GM21390 (cell line): ENCODE results near the gene CLPTM1L.
"Not testable (repeated sequence)": the region's sequence is repeated elsewhere in the genome, so short reads cannot be mapped to it uniquely, and the experiment has no call there.

ENCODE experiments used
- ATAC-seq: cut with Tn5 transposase; IDR thresholded peaks from one replicate; pipeline ENCODE4 v1.9.1; 2021; ENCODE audit not compliant: unreplicated experiment

Gene CLPTM1L

DNA sequence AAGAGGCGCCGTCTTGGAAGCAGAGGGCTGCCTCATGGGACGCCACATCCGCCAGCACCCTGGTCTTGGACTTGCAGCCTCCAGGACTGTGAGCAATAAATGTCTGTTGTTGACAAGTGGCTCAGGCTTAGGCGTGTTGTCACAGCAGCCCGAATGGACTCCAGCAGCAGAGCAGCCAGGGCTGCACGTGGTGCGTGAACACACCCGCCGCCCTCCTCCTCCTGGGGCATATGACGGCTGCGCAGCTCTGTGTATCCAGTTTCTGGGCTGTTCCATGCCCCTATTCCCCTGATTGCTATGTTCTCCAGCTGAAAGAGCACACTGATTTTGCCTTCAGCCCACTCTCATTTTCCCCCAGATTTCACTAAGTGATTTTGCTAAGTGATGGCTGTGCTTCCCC, 36.0 kb upstream of the CLPTM1L start:
- ATAC-seq = no peak

DNA sequence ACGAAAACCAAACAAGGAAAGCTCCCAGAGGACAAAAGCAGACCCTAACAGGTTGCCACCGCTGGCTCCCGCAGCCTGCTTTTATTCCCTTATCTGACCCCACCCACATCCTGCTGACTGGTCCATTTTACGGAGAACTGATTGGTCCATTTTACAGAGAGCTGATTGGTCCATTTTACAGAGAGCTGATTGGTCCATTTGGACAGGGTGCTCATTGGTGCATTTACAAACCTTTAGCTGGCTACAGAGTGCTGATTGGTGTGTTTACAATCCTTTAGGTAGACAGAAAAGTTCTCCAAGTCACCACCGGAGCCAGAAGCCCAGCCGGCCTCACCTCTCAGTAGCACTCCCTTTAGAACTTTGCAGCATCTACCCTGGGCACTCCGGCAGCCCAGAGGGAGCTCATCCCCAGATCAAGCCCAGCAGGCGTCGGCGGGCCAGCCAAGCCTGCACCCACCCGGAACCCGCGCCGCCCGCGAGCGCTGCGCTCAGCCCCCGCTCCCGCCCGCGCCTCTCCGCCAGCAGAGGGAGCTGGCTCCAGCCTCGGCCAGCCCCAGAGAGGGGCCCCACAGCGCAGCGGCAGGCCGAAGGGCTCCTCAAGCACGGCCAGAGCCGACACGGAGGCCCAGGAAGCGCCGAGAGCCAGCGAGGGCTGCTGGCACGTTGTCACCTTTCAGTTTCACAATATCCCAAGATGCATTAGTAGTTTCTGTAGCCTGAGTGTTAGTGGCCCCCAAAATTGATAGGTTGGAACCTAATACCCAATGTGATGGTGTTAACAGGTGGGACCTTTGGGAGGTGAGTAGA, 35.3 kb upstream of the CLPTM1L start:
- ATAC-seq = peak; percentile 83

DNA sequence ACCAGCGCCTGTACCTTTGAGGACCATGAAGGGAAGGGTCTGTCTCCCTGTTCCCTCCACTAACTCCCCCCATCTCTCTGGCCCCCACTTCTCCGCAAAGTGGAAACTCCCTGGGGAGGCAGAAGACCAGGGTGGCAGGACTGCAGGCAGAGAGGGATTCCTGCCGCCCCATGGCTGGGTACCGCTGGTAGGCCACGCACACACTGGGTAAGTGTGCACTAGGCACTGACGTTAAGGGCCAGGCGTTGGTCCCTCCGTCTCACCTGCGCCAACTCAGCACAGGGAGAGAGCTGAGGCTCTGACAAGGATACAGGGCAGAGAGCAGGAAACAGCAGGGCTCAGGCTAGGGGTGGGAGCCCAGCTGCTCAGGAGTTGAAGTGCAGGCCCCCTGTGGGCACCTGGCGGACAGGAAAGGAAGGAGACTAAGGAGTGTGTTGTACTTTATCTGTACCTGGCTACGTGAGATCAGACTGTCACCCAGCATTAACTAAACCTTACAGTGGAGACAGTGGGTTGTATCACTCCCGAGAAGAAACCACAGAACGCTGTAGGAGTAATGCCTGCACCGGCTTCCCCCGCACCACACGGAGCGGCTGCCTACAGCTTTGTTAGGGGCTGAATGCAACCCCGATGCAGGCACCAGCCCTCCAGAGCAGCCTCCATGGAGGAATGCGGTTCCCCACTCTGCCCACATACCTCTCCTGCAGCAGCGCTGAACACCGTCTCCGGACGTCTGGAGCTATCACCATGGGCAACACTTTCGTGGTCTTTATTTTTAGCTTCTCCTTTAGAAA, 34.2 kb upstream of the CLPTM1L start:
- ATAC-seq = no peak

- ATAC-seq = no peak
These were observed 33.2 kb upstream of the CLPTM1L start for GRCh38 chr5:1378096-1378495.

DNA sequence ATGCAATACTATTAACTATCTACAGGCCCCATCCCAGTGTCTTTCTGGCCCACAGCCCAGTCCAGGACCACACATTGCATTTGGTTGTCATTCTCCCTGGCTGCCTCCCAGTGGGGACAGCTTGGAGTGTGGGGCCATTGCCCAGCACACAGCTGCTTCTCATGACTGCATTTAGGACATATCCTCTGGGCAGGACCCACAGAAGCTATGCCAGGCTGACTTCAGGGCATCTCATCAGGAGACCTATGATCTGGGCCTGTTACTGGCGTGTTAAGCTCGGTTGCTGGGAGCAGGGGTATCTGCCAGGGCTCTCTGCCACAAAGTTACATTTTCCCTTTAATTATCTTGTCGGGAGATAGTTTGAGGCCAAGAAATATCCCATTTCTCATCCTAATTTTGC, 32.1 kb upstream of the CLPTM1L start:
- ATAC-seq = no peak

DNA sequence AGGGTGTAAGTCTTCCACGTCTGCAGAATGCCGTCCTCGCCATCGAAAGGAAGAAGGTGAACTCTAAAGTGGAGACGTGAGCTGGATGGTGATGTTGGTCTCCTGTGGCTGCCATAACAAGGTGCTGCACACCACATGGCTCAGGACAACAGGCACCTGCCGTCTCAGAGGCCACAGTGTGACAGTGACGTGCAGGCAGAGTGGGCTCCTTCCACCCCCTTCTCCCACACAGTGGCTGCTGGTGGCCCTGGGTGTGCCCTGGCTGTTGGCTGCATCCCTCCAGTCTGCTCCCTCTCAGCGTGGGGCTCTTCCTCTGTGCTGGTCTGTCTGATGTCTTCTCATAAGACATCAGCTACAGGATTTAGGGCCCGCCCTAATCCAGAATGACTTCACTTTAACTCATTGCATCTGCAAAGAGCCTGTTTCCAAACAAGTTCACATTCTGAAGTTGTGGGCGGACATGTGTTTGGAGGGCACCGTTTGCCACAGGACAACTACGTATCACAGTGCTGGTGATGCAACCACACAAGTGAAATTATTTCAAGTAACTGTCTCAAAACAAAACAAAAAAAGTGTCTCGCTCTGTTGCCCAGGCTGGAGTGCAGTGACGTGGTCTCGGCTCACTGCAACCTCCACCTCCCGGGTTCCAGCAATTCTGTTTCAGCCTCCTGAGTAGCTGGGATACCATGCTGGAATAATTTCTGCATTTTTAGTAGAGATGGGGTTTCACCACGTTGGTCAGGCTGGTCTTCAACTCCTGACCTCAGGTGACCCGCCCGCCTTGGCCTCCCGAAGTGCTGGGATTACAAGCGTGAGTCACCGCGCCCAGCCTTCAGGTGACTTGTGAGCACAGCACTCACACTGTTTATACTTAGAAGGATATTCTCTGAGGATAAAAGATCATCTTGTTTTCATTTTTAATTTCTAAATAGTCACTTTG, 31.2 kb upstream of the CLPTM1L start:
- no peak for ATAC-seq

- ATAC-seq = no peak
These were observed 29.8 kb upstream of the CLPTM1L start for GRCh38 chr5:1374679-1375055.

- no peak for ATAC-seq
These were observed 29.3 kb upstream of the CLPTM1L start for GRCh38 chr5:1374030-1374678.

DNA sequence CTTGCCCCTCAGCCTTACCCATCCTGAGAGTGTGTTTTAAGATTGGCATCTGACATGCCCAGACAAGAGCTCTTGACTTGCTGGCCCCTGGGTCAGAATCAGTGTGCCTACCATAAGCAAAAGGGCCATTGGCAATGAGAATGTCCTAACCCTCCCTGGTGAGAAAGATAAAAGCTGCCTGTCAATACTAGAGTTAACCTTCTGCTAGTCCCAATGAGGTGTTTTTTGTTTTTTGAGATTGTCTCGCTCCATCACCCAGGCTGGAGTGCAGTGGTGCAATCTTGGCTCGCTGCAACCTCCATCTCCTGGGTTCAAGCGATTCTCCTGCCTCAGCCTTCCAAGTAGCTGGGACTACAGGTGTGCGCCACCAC, 27.1 kb upstream of the CLPTM1L start:
- not testable (repeated sequence) for ATAC-seq

DNA sequence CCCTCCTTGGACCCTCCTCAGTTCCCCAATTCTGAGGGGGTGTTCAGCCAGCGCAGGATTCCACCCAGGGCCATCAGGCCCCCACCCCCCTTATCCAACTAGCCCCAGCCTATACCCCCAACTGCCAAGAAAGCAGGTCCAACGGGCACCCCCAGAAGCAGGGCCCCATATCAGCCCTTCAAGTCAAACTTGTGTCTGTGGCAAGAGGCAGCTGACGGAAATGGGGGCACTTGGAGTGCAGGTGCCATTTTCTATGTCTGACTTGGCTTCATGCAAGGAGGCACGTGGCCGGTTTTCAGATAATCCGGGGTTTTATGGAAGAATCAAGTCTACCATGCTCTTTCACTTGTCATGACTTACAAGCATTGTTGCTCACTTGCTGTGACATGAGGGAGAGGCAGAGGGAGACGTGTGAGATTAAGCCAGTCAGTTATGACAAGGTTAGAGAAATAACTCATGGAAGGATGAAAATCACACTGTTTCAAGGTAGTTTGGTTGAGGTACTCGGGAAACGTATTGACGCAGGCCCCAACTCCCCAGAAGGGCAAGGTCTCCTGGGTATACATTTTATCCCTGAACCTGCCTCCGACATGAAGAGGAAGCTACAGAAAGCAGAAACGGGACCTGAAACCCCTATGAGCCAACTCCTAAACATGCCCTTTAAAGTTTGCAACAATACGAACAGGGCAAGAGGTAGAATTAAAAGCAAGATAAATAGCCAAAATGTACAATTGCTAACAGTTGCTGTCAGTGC, 26.5 kb upstream of the CLPTM1L start:
- no peak for ATAC-seq

DNA sequence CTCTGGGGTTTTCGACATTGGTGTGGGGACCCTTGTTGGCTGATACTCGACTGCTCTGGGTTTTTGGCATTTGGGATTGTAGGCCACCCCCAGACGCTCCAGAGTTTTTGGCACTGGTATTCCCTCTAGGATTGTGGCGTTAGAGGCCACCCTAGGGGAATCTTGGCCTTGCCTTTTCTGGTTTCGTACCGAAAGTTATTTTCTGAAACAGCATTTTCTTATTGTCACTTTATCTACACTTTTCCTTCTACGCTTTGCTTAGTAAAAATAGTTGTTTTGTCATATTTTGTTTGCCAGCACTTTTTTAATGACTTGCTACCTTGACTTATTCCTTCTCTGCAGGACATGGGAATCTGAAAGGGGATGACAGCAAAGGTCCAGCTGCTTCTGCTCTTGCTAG, 25.1 kb upstream of the CLPTM1L start:
- no peak for ATAC-seq

GRCh38 chr5:1368756-1369155, 23.9 kb upstream of the CLPTM1L start:
- no peak for ATAC-seq

GRCh38 chr5:1368236-1368635, 23.3 kb upstream of the CLPTM1L start:
- ATAC-seq = no peak

DNA sequence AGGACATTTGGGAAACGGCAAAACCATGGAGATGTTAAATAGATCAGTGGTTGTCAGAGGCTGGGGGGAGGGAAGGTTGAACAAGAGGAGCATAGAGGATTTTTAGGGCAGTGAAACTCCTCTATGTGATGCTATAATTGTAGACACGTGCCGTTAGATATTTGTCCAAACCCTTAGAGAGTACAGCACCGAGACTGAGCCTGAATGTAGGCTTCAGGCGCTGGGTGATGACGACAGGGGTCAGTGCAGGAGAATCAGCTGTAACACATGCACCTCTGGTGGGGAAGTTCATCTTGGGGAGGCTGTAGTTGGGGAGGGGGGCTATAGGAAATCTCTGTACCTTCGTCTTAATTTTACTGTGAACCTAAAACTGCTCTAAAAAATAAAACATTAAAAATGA, 22.2 kb upstream of the CLPTM1L start:
- no peak for ATAC-seq

DNA sequence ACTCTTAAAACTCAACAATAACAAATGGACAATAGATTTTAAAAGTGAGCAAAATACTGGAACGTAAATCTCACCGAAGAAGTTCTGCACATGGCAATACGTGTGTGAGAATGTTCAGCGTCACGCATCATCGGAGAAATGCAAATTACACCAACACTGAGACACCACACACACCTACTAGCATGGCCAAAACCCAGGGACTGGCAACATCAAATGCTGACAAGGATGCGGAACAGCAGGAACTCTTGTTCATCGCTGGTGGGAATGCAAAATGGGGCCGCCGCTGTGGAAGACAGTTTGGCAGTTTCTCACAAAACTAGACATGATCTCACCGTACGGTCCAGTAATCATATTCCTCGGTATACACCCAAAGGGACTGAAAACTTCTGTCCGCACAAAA, 21.6 kb upstream of the CLPTM1L start:
- no peak for ATAC-seq

DNA sequence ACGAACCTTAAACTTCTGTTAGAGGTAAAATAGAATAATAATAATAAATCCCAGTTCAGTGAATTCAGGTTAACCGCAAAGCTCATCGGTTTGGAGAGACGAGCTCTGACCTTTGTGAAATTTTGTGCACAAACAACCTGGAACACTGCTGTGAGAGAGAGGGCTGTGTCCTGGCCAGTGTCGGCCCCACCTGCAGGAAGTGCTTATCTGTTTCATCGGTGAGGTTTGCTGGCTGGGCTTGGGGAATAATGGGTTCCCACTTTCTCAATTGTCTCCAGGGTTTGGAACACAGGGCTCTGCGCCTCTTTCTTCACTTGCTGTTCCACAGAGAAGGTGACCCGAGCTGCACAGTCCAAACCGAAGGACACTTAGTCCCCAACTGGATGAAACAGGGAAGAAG, 19.3 kb upstream of the CLPTM1L start:
- ATAC-seq = no peak

DNA sequence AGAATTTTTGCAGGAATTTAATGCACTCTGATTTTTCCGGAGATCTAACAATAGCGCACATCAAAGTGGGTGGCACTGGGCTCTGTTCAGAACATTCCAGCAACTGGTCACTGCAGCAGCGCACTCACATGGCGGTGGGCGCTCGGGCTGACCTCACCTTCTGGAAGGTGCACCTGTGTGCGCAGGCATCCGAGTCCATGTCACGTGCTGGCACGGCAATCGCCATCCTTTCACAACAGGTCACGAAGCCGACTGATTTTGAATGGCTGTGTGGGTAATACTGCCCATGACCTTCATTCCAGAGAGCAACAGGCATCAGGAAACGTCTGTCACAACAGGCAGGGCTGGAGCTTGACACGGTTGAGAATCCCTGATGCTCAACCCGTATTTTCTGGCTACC, 18.7 kb upstream of the CLPTM1L start:
- ATAC-seq = no peak

GRCh38 chr5:1363160-1363559, 18.3 kb upstream of the CLPTM1L start:
- no peak for ATAC-seq

DNA sequence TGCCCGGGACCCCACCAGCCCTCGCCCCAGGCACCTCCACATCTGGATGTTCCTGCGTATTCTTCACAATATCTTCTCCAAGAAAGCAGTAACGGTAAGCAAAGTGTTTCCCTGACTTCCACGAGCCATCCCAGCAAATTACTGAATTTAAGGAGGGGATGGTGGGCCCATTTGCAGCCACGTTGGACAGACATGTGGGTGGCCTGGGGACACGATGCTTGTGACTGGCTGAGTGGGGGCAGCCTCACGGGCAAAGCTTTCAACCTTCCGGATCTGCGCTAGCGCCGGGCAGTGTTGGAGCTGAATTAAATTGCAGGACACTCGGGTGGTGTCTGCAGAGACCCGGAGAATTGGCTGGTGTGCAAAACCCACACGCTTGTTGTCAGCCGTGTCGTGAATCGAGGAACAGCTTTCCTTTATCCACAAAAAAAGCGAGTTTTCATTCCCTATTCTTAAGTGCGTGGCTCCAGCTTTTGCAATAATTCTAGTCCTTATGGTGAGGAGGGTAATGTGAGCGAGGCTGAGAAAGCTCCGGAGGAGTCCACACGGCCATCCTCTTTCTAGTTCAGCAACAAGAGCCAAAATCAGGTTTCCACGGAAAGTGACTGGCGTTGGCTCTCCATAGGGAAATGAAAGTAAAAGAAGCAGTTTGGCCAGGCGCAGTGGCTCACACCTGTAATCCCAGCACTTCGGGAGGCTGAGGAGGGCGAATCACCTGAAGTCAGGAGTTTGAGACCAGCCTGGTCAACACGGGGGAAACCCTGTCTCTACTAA, 17.5 kb upstream of the CLPTM1L start:
- no peak for ATAC-seq
